ENCODE measurements around the gene PPP4R1. TPM values are rescaled to one million over a fixed set of nuclear protein-coding genes. Genes with fewer than 3 reads are reported as not detected.

Gene PPP4R1
- total RNA-seq, 1 donor from 2014 or later = 131 TPM

- H3K36me3 Mint-ChIP-seq (ENCODE audit: unreplicated experiment) = peaks cover 36% of the 10 kb centered on the region
- peak overlapping the region; percentile 56 for H3K27ac Mint-ChIP-seq (ENCODE audit: unreplicated experiment)
- TF ChIP-seq, protein P1, sequence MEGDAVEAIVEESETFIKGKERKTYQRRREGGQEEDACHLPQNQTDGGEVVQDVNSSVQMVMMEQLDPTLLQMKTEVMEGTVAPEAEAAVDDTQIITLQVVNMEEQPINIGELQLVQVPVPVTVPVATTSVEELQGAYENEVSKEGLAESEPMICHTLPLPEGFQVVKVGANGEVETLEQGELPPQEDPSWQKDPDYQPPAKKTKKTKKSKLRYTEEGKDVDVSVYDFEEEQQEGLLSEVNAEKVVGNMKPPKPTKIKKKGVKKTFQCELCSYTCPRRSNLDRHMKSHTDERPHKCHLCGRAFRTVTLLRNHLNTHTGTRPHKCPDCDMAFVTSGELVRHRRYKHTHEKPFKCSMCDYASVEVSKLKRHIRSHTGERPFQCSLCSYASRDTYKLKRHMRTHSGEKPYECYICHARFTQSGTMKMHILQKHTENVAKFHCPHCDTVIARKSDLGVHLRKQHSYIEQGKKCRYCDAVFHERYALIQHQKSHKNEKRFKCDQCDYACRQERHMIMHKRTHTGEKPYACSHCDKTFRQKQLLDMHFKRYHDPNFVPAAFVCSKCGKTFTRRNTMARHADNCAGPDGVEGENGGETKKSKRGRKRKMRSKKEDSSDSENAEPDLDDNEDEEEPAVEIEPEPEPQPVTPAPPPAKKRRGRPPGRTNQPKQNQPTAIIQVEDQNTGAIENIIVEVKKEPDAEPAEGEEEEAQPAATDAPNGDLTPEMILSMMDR (IDR thresholded peaks at IDR 0.05) = no peak
- H3K27me3 Mint-ChIP-seq (ENCODE audit: unreplicated experiment) = no peaks in the 10 kb centered on the region
- no peak for DNase-seq (ENCODE audit: extremely low spot score, unreplicated experiment)
- no peaks in the 10 kb centered on the region for H3K9me3 Mint-ChIP-seq (ENCODE audit: unreplicated experiment)
- peaks cover under 1% of the 10 kb centered on the region for H3K4me1 Mint-ChIP-seq (ENCODE audit: unreplicated experiment)
- no peak overlapping the region for H3K4me3 Mint-ChIP-seq (ENCODE audit: unreplicated experiment)
These were observed 44.1 kb downstream of the PPP4R1 start for GRCh38 chr18:9570255-9570654.

GRCh38 chr18:9569178-9569577, 45.2 kb downstream of the PPP4R1 start:
- H3K9me3 Mint-ChIP-seq (ENCODE audit: unreplicated experiment) = no peaks in the 10 kb centered on the region
- peaks cover 7% of the 10 kb centered on the region for H3K4me1 Mint-ChIP-seq (ENCODE audit: unreplicated experiment)
- no peak for DNase-seq (ENCODE audit: extremely low spot score, unreplicated experiment)
- TF ChIP-seq, protein P1 (IDR thresholded peaks at IDR 0.05) = no peak
- H3K27me3 Mint-ChIP-seq (ENCODE audit: unreplicated experiment) = no peaks in the 10 kb centered on the region
- no peak overlapping the region for H3K4me3 Mint-ChIP-seq (ENCODE audit: unreplicated experiment)
- H3K27ac Mint-ChIP-seq (ENCODE audit: unreplicated experiment) = no peak overlapping the region
- H3K36me3 Mint-ChIP-seq (ENCODE audit: unreplicated experiment) = peaks cover 34% of the 10 kb centered on the region

DNA sequence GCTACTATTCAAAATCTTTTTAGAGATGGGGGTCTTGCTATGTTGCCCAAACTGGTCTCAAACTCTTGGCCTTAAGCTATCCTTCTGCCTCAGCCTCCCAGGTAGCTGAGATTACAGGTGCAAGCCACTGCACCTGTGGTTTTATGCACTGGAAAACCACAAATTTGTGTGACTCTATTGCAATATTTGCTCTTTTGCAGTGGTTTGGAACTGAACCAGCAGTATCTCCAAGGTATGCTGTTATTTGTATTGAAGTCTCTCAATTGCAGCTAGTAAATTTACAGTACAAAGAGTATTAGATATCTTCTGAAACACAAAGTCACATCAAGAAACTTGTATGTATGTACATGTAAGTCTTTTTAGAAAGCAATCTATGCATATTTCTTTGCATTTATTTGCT, 46.2 kb downstream of the PPP4R1 start:
- TF ChIP-seq, protein P1 (IDR thresholded peaks at IDR 0.05) = no peak
- no peak overlapping the region for H3K27ac Mint-ChIP-seq (ENCODE audit: unreplicated experiment)
- H3K9me3 Mint-ChIP-seq (ENCODE audit: unreplicated experiment) = no peaks in the 10 kb centered on the region

GRCh38 chr18:9565407-9565806, 49.0 kb downstream of the PPP4R1 start:
- peaks cover 48% of the 10 kb centered on the region for H3K36me3 Mint-ChIP-seq (ENCODE audit: unreplicated experiment)
- TF ChIP-seq, protein P1 (IDR thresholded peaks at IDR 0.05) = no peak
- no peak overlapping the region for H3K27ac Mint-ChIP-seq (ENCODE audit: unreplicated experiment)
- peaks cover 17% of the 10 kb centered on the region for H3K4me1 Mint-ChIP-seq (ENCODE audit: unreplicated experiment)
- H3K27me3 Mint-ChIP-seq (ENCODE audit: unreplicated experiment) = no peaks in the 10 kb centered on the region
- no peak overlapping the region for H3K4me3 Mint-ChIP-seq (ENCODE audit: unreplicated experiment)
- H3K9me3 Mint-ChIP-seq (ENCODE audit: unreplicated experiment) = no peaks in the 10 kb centered on the region
- DNase-seq (ENCODE audit: extremely low spot score, unreplicated experiment) = no peak

More for the DNA sequence above, 46.2 kb downstream of the PPP4R1 start:
- DNase-seq (ENCODE audit: extremely low spot score, unreplicated experiment) = no peak
- peaks cover 44% of the 10 kb centered on the region for H3K36me3 Mint-ChIP-seq (ENCODE audit: unreplicated experiment)
- H3K4me1 Mint-ChIP-seq (ENCODE audit: unreplicated experiment) = peaks cover 7% of the 10 kb centered on the region
- no peak overlapping the region for H3K4me3 Mint-ChIP-seq (ENCODE audit: unreplicated experiment)
- H3K27me3 Mint-ChIP-seq (ENCODE audit: unreplicated experiment) = no peaks in the 10 kb centered on the region

DNA sequence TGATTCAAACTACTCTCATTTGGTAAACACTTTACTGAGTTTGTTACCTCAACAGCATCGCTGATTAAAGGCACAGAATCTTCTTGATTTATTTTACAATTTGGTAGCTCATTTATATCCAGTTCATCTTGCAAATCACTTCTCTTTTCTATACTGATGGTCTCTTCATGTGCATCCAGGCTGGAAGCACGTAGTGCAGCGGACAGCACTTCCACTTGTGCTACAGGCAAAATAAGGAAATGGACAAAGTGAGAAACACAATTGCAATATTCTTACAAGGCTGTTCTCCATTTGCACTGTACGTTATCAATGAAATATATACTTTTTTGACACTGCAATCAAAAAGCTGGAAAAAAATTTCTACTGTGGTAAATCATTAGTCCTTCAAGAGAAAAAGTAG, 51.0 kb downstream of the PPP4R1 start:
- Mint-ChIP-seq H3K4me1 (ENCODE audit: unreplicated experiment) (peaks cover 17% of the 10 kb centered on the region), H3K27me3 (ENCODE audit: unreplicated experiment) (no peaks in the 10 kb centered on the region), H3K4me3 (ENCODE audit: unreplicated experiment) (no peak overlapping the region), H3K27ac (ENCODE audit: unreplicated experiment) (no peak overlapping the region), H3K9me3 (ENCODE audit: unreplicated experiment) (no peaks in the 10 kb centered on the region), H3K36me3 (ENCODE audit: unreplicated experiment) (peaks cover 53% of the 10 kb centered on the region)
- DNase-seq (ENCODE audit: extremely low spot score, unreplicated experiment) = no peak
- TF ChIP-seq, protein P1 (IDR thresholded peaks at IDR 0.05) = no peak

Measured in osteocyte (in vitro differentiated cells).